Measurements from ENCODE around the gene PPP6R3. TPM values are rescaled to one million over a fixed set of nuclear protein-coding genes. Genes with fewer than 3 reads are reported as not detected.

PPP6R3 gene
- total RNA-seq, 4 donors from 2014 or later = 76.6 to 130 (median 94.0) TPM

- intact Hi-C loops (cut with DNase I) = no loop called here
- peaks cover 0 to 93% (median 0%) of the 10 kb centered on the region in 3 donors for H3K36me3 ChIP-seq
- no peak for DNase-seq
- no peak overlapping the region for H3K4me3 ChIP-seq
- no peaks in the 10 kb centered on the region for H3K27me3 ChIP-seq
- peaks cover 0 to 37% (median 5%) of the 10 kb centered on the region in 3 donors for H3K4me1 ChIP-seq
- peak overlapping the region in 1 of 4 donors; percentile 28 for H3K27ac ChIP-seq
- no peak for TF ChIP-seq CTCF (IDR thresholded peaks at IDR 0.05)
- no peak for TF ChIP-seq POLR2A (IDR thresholded peaks at IDR 0.05)
- no peaks in the 10 kb centered on the region for H3K9me3 ChIP-seq
- 54 to 75% methylated on average over 5 of the region's 5 CpGs for WGBS, 2 donors
These were observed 68.1 kb downstream of the PPP6R3 start for GRCh38 chr11:68528630-68529029.

DNA sequence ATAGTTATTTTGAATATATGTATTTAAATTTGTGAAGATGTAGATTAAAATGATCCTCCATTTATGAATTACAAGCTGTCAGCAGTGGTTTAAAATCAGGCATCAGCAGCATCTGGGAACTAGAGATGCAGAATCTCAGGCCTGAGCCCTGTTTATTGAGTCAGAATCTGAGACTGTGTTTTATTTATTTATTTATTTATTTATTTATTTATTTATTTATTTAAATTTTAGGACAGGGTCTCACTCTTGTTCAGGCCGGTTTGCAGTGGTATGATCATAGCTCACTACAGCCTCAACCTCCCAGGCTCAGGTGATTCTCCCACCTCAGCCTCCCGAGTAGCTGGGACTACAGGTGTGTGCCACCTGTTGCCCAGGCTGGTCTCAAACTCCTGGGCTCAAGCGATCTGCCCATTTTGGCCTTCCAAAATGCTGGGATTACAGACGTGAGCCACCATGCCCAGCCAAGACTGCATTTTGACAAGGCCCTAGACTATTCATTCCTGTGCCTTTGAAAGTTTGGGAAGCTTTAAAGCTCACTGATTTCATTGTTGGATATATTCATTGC, 70.7 kb downstream of the PPP6R3 start:
- Histone ChIP-seq H3K4me3 (no peak overlapping the region), H3K27me3 (no peaks in the 10 kb centered on the region), H3K36me3 (peaks cover 0 to 81% (median 0%) of the 10 kb centered on the region in 3 donors), H3K4me1 (peaks cover 0 to 27% (median 5%) of the 10 kb centered on the region in 3 donors), H3K9me3 (no peaks in the 10 kb centered on the region), H3K27ac (no peak overlapping the region)
- intact Hi-C loops (cut with DNase I) = no loop called here
- no peak for DNase-seq
- WGBS, 2 donors = 86 to 88% methylated on average over 4 of the region's 4 CpGs
- TF ChIP-seq CTCF (IDR thresholded peaks at IDR 0.05) (no peak), POLR2A (IDR thresholded peaks at IDR 0.05) (no peak)

DNA sequence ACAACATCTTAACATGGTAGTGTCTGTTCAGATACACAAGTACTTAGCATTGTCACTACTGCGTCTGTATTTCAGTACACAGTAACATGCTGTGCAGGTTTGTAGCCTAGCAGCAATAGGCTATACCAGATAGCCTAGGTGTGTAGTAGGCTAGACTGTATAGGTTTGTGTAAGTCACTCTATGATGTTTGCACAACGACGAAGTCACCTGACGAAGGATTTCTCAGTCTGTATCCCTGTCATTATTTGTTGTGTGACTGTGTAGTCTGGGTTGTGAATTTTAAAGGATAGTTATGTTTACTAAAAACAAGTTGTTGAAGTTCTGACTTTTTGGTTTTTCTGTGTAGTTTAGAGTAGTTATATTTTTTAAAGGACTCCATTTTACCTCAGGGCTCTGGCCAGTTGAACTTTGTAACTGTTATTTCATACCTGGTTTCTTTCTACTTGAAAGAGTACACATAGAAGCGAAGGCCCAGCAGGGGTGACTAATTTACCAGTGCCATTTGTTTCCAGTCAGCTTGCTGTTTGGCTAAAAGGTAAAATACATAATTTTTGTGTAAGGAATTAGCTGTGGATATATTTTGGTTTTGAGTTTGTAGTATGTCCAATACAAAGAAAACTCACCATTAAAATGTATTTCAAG, 72.3 kb downstream of the PPP6R3 start:
- H3K4me3 ChIP-seq = no peak overlapping the region
- H3K27ac ChIP-seq = no peak overlapping the region
- peaks cover 0 to 73% (median 0%) of the 10 kb centered on the region in 3 donors for H3K36me3 ChIP-seq
- H3K4me1 ChIP-seq = peaks cover 0 to 40% (median 7%) of the 10 kb centered on the region in 3 donors
- intact Hi-C loops (cut with DNase I) = no loop called here
- no peaks in the 10 kb centered on the region for H3K9me3 ChIP-seq
- no peaks in the 10 kb centered on the region for H3K27me3 ChIP-seq
- DNase-seq = no peak
- 84 to 92% methylated on average over 5 of the region's 5 CpGs for WGBS, 2 donors
- TF ChIP-seq POLR2A (IDR thresholded peaks at IDR 0.05) (no peak), CTCF (IDR thresholded peaks at IDR 0.05) (no peak)

DNA sequence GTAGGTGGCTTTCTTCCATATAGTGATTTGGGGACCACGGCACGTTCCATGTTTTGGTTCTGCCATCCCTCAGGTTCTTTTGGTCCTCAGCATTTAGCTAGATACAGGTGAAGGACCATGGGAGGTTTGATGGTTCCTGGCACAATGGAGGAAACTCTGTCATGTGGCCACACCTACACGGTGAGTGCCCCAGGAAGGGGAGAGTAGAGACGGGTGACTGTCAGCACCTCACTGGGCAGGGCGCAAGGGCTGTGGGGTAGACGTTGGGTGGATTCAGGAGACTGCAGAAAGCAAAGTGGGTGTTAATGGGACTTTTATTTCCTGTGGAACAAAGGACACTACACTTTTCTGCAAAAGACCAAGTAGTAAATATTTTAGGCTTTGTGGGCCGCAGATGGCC, 73.4 kb downstream of the PPP6R3 start:
- Histone ChIP-seq H3K4me1 (peaks cover 0 to 32% (median 7%) of the 10 kb centered on the region in 3 donors), H3K27ac (no peak overlapping the region), H3K36me3 (peaks cover 4 to 74% (median 4%) of the 10 kb centered on the region in 3 donors), H3K4me3 (no peak overlapping the region), H3K27me3 (no peaks in the 10 kb centered on the region), H3K9me3 (no peaks in the 10 kb centered on the region)
- 80 to 83% methylated on average over 5 to 6 of the region's 7 CpGs for WGBS, 2 donors
- DNase-seq = no peak
- intact Hi-C loops (cut with DNase I) = no loop called here
- TF ChIP-seq POLR2A (IDR thresholded peaks at IDR 0.05) (no peak), CTCF (IDR thresholded peaks at IDR 0.05) (no peak)

DNA sequence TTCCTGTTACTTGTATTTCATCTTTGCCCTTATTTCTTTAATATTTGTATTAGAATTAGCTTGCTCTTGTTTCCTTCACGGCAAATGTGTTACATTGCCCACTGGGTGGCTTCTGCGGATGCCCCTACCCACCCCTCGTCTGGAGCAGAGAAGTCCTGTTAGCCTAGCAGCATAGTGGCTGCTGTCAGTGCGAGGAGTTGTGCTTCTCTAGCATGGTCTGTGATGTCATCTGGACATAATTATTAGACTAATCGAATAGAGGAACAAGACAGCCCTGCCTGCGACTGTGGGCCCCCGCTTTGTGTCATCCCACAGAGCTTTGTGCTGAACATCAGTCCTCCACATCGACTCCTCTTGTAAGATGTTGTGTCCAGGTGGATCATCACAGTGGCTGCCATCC, 74.5 kb downstream of the PPP6R3 start:
- WGBS, 2 donors = 81 to 85% methylated on average over 8 of the region's 8 CpGs

More for the DNA sequence above, 74.5 kb downstream of the PPP6R3 start:
- peaks cover 0 to 32% (median 7%) of the 10 kb centered on the region in 3 donors for H3K4me1 ChIP-seq
- no peak for DNase-seq
- H3K27me3 ChIP-seq = no peaks in the 10 kb centered on the region
- no peak overlapping the region for H3K4me3 ChIP-seq
- intact Hi-C loops (cut with DNase I) = no loop called here
- H3K36me3 ChIP-seq = peaks cover 4 to 74% (median 5%) of the 10 kb centered on the region in 3 donors
- no peak overlapping the region for H3K27ac ChIP-seq
- TF ChIP-seq POLR2A (IDR thresholded peaks at IDR 0.05) = no peak
- TF ChIP-seq CTCF (IDR thresholded peaks at IDR 0.05) = no peak
- no peaks in the 10 kb centered on the region for H3K9me3 ChIP-seq

Measured in esophagus squamous epithelium (tissue), 5 donors.